Loucy (cell line): ENCODE data around the gene TBKBP1.

Source experiments
- H2AFZ ChIP-seq: fragments of 200-600 bp; sonication (generic); 2 replicates; pipeline ENCODE4 v1.6.0; 2016; ENCODE audit warnings: antibody characterized with exemption, mild to moderate bottlenecking, low read length, moderate library complexity
- H3F3A ChIP-seq: fragments of 200-600 bp; 2 replicates; pipeline ENCODE4 v1.6.0; 2016; ENCODE audit warnings: antibody characterized with exemption, low read depth, mild to moderate bottlenecking
- H3K27me3 ChIP-seq: fragments of 200-600 bp; sonication (generic); 2 replicates; pipeline ENCODE4 v1.6.1; 2014; ENCODE audit warnings: low read length, mild to moderate bottlenecking; ENCODE audit not compliant: insufficient read depth, poor library complexity, severe bottlenecking
- H3K36me3 ChIP-seq: fragments of 200-600 bp; sonication (generic); 2 replicates; pipeline ENCODE4 v1.6.1; 2016; ENCODE audit warnings: low read length; ENCODE audit not compliant: insufficient read depth
- H3K4me1 ChIP-seq: fragments of 200-600 bp; sonication (generic); 2 replicates; pipeline ENCODE4 v1.5.1; 2014; ENCODE audit warnings: low read length, mild to moderate bottlenecking; ENCODE audit not compliant: insufficient read depth, poor library complexity, severe bottlenecking
- H3K4me2 ChIP-seq: fragments of 200-600 bp; sonication (generic); 2 replicates; pipeline ENCODE4 v1.6.0; 2014; ENCODE audit warnings: antibody characterized with exemption, low read length, low read depth, mild to moderate bottlenecking; ENCODE audit not compliant: poor library complexity, severe bottlenecking
- H3K4me3 ChIP-seq: fragments of 200-600 bp; sonication (generic); 2 replicates; pipeline ENCODE4 v1.5.1; 2014; ENCODE audit warnings: low read length, mild to moderate bottlenecking, mixed read lengths; ENCODE audit not compliant: poor library complexity, severe bottlenecking
- H3K79me2 ChIP-seq: fragments of 200-600 bp; sonication (generic); 2 replicates; pipeline ENCODE4 v1.6.1; 2014; ENCODE audit warnings: low read length; ENCODE audit not compliant: insufficient read depth
- H3K9ac ChIP-seq: fragments of 200-600 bp; sonication (generic); 2 replicates; pipeline ENCODE4 v1.6.0; 2014; ENCODE audit warnings: mild to moderate bottlenecking, low read depth, low read length, moderate library complexity; ENCODE audit not compliant: poor library complexity, severe bottlenecking
- H3K9me2 ChIP-seq: fragments of 200-600 bp; sonication (generic); replicated peaks from 2 replicates; pipeline ENCODE4 v1.6.1; 2016; ENCODE audit warnings: low read depth, low read length, mixed read lengths
- H3K9me3 ChIP-seq: fragments of 200-600 bp; sonication (generic); 2 replicates; pipeline ENCODE4 v1.6.1; 2014; ENCODE audit warnings: mild to moderate bottlenecking, antibody characterized with exemption, low read length, low read depth; ENCODE audit not compliant: insufficient read depth
- H4K20me1 ChIP-seq: fragments of 200-600 bp; sonication (generic); 2 replicates; pipeline ENCODE4 v1.6.0; 2014; ENCODE audit warnings: antibody characterized with exemption, low read length, mild to moderate bottlenecking; ENCODE audit not compliant: insufficient read depth, poor library complexity, severe bottlenecking
- EZH2phosphoT487 ChIP-seq: fragments of 200-600 bp; IDR thresholded peaks from 2 replicates; pipeline ENCODE4 v1.6.1; 2018; ENCODE audit warnings: antibody characterized with exemption, mild to moderate bottlenecking, moderate library complexity, borderline replicate concordance
- TF ChIP-seq, protein P1 (sequence below): fragments of 200-600 bp; sonication (generic); conservative IDR thresholded peaks from 2 replicates; pipeline ENCODE4 v1.5.1; 2014; ENCODE audit warnings: mild to moderate bottlenecking, antibody characterized with exemption, low read length

The TBKBP1 gene

DNA sequence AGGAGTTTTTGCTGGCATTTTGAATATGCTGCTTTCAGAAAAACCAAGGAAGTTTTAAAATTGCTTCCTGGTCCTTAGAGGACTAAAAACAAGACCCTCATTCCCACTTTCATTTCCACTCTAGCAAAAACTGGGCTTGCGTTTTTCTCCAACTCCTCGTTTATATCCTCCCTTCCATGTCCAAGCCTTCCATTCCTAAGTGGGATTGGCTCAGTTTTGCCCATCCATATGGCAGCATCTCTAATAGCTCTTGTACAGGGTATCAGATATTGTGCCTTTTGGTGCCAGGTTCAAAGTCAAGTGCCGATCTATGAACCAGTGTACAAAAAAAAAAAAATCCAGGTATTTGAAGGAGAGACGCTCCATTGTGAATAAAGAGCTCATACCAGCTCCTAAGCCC is 9.9 kb upstream of the TBKBP1 start:
- Histone ChIP-seq H3K4me3 (no peak overlapping the region), H3K36me3 (peaks cover 65% of the 10 kb centered on the region), H3K4me2 (no peak overlapping the region), H3K9ac (no peak overlapping the region), H4K20me1 (no peaks in the 10 kb centered on the region), H2AFZ (no peak overlapping the region), H3K79me2 (no peaks in the 10 kb centered on the region), H3F3A (no peaks in the 10 kb centered on the region; the same call in 1 of the 2 replicates), H3K9me3 (no peaks in the 10 kb centered on the region), H3K9me2 (no peaks in the 10 kb centered on the region), H3K27me3 (no peaks in the 10 kb centered on the region), H3K4me1 (no peaks in the 10 kb centered on the region)
- TF ChIP-seq, protein P1, sequence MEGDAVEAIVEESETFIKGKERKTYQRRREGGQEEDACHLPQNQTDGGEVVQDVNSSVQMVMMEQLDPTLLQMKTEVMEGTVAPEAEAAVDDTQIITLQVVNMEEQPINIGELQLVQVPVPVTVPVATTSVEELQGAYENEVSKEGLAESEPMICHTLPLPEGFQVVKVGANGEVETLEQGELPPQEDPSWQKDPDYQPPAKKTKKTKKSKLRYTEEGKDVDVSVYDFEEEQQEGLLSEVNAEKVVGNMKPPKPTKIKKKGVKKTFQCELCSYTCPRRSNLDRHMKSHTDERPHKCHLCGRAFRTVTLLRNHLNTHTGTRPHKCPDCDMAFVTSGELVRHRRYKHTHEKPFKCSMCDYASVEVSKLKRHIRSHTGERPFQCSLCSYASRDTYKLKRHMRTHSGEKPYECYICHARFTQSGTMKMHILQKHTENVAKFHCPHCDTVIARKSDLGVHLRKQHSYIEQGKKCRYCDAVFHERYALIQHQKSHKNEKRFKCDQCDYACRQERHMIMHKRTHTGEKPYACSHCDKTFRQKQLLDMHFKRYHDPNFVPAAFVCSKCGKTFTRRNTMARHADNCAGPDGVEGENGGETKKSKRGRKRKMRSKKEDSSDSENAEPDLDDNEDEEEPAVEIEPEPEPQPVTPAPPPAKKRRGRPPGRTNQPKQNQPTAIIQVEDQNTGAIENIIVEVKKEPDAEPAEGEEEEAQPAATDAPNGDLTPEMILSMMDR, result no peak
- TF ChIP-seq EZH2phosphoT487, result no peak

DNA sequence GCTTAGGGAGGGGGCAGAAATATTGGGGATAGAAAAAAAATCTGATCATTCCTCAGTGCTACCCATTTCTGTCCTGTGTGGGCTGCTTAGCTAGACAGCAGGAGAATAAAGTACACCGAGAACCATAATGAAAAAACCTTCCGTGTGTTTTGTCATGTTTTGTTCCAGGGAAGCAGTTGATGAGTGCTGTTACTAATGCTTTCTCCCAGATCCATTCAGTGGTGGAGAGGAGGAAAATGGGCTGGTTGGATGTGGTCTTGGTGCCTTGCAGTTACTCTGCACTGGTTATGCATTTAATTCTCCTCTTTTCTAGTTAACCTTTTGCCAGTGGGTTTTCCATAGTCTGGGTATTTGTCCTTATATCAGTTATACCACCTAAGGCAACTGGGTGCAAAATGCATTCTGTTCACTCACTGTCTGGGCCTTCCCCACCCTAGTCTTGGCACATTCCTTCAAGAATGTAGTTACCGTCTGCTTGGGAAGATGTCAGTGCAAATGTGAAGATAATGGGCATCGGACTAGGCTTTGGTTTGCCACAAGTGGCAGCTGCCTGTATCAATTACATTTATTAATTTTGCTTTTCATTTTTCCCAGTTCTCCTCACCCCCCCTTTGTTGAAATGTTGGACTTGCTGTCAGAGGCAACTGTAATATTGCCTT is 9.3 kb upstream of the TBKBP1 start:
- Histone ChIP-seq H3K27me3 (no peaks in the 10 kb centered on the region), H3K4me1 (no peaks in the 10 kb centered on the region), H3K9ac (no peak overlapping the region), H4K20me1 (no peaks in the 10 kb centered on the region), H3K4me3 (no peak overlapping the region), H3K9me3 (no peaks in the 10 kb centered on the region), H3K36me3 (peaks cover 59% of the 10 kb centered on the region), H3K9me2 (no peaks in the 10 kb centered on the region), H2AFZ (no peak overlapping the region), H3K4me2 (no peak overlapping the region), H3K79me2 (no peaks in the 10 kb centered on the region), H3F3A (no peaks in the 10 kb centered on the region; the same call in 1 of the 2 replicates)
- TF ChIP-seq EZH2phosphoT487, result no peak
- TF ChIP-seq, protein P1, result no peak

DNA sequence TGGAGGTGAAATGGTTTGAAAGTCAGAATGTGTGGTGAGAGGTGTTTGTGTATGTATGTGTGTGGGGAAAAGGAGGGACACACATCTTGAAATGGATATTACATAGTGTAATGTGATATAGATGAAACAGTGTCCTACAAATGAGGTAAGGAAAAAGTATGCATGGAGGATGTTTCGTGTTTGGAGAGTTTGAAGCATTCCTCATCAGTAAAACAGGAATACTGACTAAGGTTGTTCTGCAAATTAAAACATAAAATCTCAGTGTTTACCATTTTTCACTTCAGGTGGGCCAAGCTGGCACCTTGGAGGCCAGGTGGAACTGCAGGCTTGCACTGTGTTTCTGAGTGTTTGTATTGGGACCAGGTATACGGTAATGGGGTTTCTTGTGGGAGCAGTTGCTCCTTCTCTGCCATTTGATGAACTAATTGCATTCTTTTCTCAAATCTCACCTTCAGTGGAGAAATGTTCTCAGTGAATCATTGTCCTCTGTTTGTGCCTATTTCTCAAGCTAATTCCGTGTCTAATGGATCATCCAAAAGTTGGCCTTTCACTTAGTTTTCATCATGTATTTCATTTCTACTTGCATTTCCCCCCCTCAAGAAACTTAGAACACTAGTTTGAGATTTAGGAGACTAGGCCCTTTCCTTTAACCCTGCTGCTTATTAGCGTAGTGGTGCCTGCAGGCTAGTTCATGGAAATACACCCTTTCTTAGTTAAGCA is 8.2 kb upstream of the TBKBP1 start:
- TF ChIP-seq, protein P1, result no peak
- TF ChIP-seq EZH2phosphoT487, result no peak
- Histone ChIP-seq H3K9me3 (no peaks in the 10 kb centered on the region), H3K9me2 (no peaks in the 10 kb centered on the region), H3K4me3 (no peak overlapping the region), H3F3A (no peaks in the 10 kb centered on the region; the same call in 1 of the 2 replicates), H3K4me2 (no peak overlapping the region), H2AFZ (no peak overlapping the region), H3K36me3 (peaks cover 48% of the 10 kb centered on the region), H4K20me1 (no peaks in the 10 kb centered on the region), H3K79me2 (no peaks in the 10 kb centered on the region), H3K9ac (no peak overlapping the region), H3K27me3 (no peaks in the 10 kb centered on the region), H3K4me1 (no peaks in the 10 kb centered on the region)
